Measurements from ENCODE around the gene SMG6. TPM values are rescaled to one million over a fixed set of nuclear protein-coding genes. Genes with fewer than 3 reads are reported as not detected.
"Not testable (repeated sequence)": the region's sequence is repeated elsewhere in the genome, so short reads cannot be mapped to it uniquely, and the experiment has no call there.

The SMG6 gene
- total RNA-seq, 1 donor from 2014 or later = 47.7 TPM

- Mint-ChIP-seq H3K4me3 (ENCODE audit: low read depth) (no peak overlapping the region), H3K9me3 (ENCODE audit: low read depth) (no peaks in the 10 kb centered on the region), H3K27ac (peak overlapping the region; percentile 33), H3K27me3 (no peaks in the 10 kb centered on the region), H3K4me1 (ENCODE audit: low read depth) (peaks cover 1% of the 10 kb centered on the region), H3K36me3 (ENCODE audit: insufficient read depth) (peaks cover 5% of the 10 kb centered on the region)
- DNase-seq (ENCODE audit: low spot score, unreplicated experiment) = no peak
- no peak for TF ChIP-seq CTCF (IDR thresholded peaks at IDR 0.05; ENCODE audit: unreplicated experiment)
Measured at GRCh38 chr17:2146132-2146871, 157.3 kb downstream of the SMG6 start.

GRCh38 chr17:2144701-2145100 is 158.9 kb downstream of the SMG6 start:
- no peak for TF ChIP-seq CTCF (IDR thresholded peaks at IDR 0.05; ENCODE audit: unreplicated experiment)
- Mint-ChIP-seq H3K9me3 (ENCODE audit: low read depth) (no peaks in the 10 kb centered on the region), H3K36me3 (ENCODE audit: insufficient read depth) (peaks cover 5% of the 10 kb centered on the region), H3K27ac (peak overlapping the region; percentile 80), H3K4me3 (ENCODE audit: low read depth) (no peak overlapping the region), H3K27me3 (no peaks in the 10 kb centered on the region), H3K4me1 (ENCODE audit: low read depth) (peaks cover 1% of the 10 kb centered on the region)
- no peak for DNase-seq (ENCODE audit: low spot score, unreplicated experiment)

- DNase-seq (ENCODE audit: low spot score, unreplicated experiment) = no peak
- no peak overlapping the region for H3K4me3 Mint-ChIP-seq (ENCODE audit: low read depth)
- peaks cover 3% of the 10 kb centered on the region for H3K36me3 Mint-ChIP-seq (ENCODE audit: insufficient read depth)
- no peak for TF ChIP-seq CTCF (IDR thresholded peaks at IDR 0.05; ENCODE audit: unreplicated experiment)
- no peaks in the 10 kb centered on the region for H3K9me3 Mint-ChIP-seq (ENCODE audit: low read depth)
- peaks cover 1% of the 10 kb centered on the region for H3K4me1 Mint-ChIP-seq (ENCODE audit: low read depth)
- H3K27me3 Mint-ChIP-seq = no peaks in the 10 kb centered on the region
- H3K27ac Mint-ChIP-seq = no peak overlapping the region
Measured at GRCh38 chr17:2143332-2143731, 160.3 kb downstream of the SMG6 start.

- H3K27ac Mint-ChIP-seq; DNase-seq (ENCODE audit: low spot score, unreplicated experiment); H3K9me3 Mint-ChIP-seq (ENCODE audit: low read depth); H3K27me3 Mint-ChIP-seq; H3K4me1 Mint-ChIP-seq (ENCODE audit: low read depth); H3K4me3 Mint-ChIP-seq (ENCODE audit: low read depth); H3K36me3 Mint-ChIP-seq (ENCODE audit: insufficient read depth): not testable (repeated sequence)
Measured at GRCh38 chr17:2142682-2143081, 160.9 kb downstream of the SMG6 start.

GRCh38 chr17:2140683-2141082 is 162.9 kb downstream of the SMG6 start:
- Mint-ChIP-seq H3K36me3 (ENCODE audit: insufficient read depth) (peaks cover 3% of the 10 kb centered on the region), H3K4me3 (ENCODE audit: low read depth) (no peak overlapping the region), H3K27me3 (no peaks in the 10 kb centered on the region), H3K4me1 (ENCODE audit: low read depth) (peaks cover 4% of the 10 kb centered on the region), H3K9me3 (ENCODE audit: low read depth) (no peaks in the 10 kb centered on the region), H3K27ac (no peak overlapping the region)
- TF ChIP-seq CTCF (IDR thresholded peaks at IDR 0.05; ENCODE audit: unreplicated experiment) = no peak
- no peak for DNase-seq (ENCODE audit: low spot score, unreplicated experiment)

GRCh38 chr17:2138761-2139160 is 164.8 kb downstream of the SMG6 start:
- Mint-ChIP-seq H3K4me1 (ENCODE audit: low read depth) (peaks cover 4% of the 10 kb centered on the region), H3K9me3 (ENCODE audit: low read depth) (no peaks in the 10 kb centered on the region), H3K27me3 (no peaks in the 10 kb centered on the region), H3K27ac (no peak overlapping the region), H3K36me3 (ENCODE audit: insufficient read depth) (peaks cover 3% of the 10 kb centered on the region), H3K4me3 (ENCODE audit: low read depth) (no peak overlapping the region)
- no peak for DNase-seq (ENCODE audit: low spot score, unreplicated experiment)
- TF ChIP-seq CTCF (IDR thresholded peaks at IDR 0.05; ENCODE audit: unreplicated experiment) = no peak
